Stimulated activated CD8-positive, alpha-beta memory T cell treated with anti-CD3 and anti-CD28 coated beads, Interleukin-4, amount 100 ng/mL, for 4 hours (primary cell): ENCODE data around the gene ZNF10.

Experiments
- DNase-seq, 2 donors: peaks; one replicate each; pipeline ENCODE4 v3.0.0-alpha.2; 2020; ENCODE audit warnings: low read depth in 2 of 2, low spot score in 1 of 2

ZNF10 gene

GRCh38 chr12:133130038-133130807, at the start of gene ZNF10, which contains the start of gene ZNF891:
Gene ZNF10 (plus strand): TSS chr12:133130627. CDS start chr12:133144493, 13,866 bp downstream.
Gene ZNF891 (minus strand): TSS chr12:133130274. CDS start chr12:133121918, 8,356 bp downstream.
- peak; percentile 93 to 94 for DNase-seq

- DNase-seq = no peak
Measured at GRCh38 chr12:133081159-133081780, 49.2 kb upstream of the ZNF10 start.

DNA sequence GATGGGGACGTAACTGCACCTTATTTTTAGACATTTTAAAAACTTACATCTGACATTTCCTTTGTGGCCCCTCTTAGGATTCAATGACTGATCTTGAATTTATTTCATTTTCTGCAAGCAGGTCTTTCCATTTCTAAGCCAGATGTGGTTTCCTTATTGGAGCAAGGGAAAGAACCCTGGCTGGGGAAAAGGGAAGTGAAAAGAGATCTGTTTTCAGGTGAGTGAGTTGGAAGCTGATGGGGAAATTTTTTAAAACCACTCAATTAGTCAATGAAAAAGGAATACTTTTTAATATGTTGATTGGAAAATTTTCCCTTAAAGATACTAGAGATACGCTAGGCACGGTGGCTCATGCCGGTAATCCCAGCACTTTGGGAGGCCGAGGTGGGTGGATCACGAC, 47.1 kb upstream of the ZNF10 start:
- no peak for DNase-seq

GRCh38 chr12:133105620-133106019, 24.8 kb upstream of the ZNF10 start:
- no peak for DNase-seq

- DNase-seq = no peak
Measured at GRCh38 chr12:133106253-133106652, 24.2 kb upstream of the ZNF10 start.

DNA sequence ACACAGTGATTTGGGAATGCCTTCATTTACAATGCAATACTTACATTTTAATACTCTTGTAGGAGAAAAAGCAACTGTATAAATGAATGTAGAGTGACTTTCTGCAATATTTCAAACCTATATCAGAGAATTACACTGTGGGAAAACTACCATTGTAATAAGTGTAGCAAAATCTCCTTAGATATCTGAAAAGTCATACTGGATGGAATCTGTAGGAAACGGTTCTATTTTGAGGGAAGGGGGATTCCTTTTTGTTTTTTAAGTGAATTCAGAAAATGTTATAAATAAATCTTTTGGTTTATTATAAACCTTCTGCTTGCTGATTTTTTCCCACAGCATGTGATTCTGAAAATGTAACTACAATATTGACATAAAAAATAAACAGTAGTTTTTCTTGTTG, 23.3 kb upstream of the ZNF10 start:
- DNase-seq = no peak

- DNase-seq = no peak
Measured at GRCh38 chr12:133108150-133108549, 22.3 kb upstream of the ZNF10 start.

- no peak for DNase-seq
Measured at GRCh38 chr12:133120385-133121191, 9.8 kb upstream of the ZNF10 start.

GRCh38 chr12:133124674-133125073, 5.8 kb upstream of the ZNF10 start:
- no peak for DNase-seq

DNA sequence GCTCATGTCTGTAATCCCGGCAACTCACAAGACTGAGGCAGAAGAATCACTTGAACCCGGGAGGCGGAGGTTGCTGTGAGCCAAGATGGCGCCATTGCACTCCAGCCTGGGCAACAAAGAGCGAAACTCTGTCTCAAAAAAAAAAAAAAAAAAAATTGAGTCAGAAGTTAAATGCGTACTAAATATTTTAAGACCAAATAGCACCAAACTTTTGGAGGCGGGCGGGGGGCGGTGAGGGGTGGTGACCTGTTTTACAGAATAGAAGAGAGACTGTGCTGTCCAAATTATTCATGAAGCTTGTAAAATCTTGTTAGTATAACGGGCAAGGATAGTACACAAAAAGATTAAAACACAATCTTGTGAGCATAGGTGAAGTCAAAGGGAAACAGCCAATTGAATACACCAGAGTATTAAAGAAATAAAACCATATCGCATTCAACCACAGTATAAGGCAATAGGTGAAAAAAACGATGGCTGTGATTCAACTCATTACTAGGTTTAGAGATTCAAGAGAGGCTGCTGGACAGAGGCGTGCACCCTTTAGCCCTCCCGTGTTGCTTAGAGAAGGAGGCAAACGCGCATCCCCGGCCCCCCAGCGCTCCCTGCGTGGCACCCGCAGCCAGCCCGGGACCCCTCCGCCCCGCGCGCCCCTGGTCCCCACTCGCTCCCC, 924 bp upstream of the ZNF10 start:
- DNase-seq = no peak

- DNase-seq = no peak
Measured at GRCh38 chr12:133130808-133131128, 341 bp downstream of the ZNF10 start.

GRCh38 chr12:133135747-133136146, 5.3 kb downstream of the ZNF10 start:
- DNase-seq = no peak

- DNase-seq = no peak
Measured at GRCh38 chr12:133145981-133146380, 15.6 kb downstream of the ZNF10 start.

GRCh38 chr12:133156125-133156690, 25.8 kb downstream of the ZNF10 start:
- no peak for DNase-seq

GRCh38 chr12:133165776-133166175, 35.3 kb downstream of the ZNF10 start:
- DNase-seq = no peak

DNA sequence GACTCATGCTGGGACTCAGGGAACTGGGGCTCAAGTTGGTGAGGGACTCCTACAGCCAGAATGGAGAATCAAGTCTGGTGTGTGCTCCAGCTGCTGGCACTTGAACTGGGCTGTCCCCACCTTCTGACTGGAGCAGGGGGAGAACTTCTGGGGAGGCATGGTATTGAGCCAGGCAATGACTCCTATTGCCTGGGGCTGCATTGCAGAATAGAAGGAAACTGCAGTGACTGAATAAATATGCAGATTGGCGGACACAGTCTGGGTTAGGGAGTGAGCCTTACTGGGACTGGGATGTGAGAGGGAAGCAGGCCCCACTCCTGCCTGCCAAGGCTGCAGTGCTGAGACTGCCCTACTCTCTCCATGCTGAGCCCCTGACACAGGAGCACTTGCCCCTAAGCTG, 42.1 kb downstream of the ZNF10 start:
- DNase-seq = no peak

DNA sequence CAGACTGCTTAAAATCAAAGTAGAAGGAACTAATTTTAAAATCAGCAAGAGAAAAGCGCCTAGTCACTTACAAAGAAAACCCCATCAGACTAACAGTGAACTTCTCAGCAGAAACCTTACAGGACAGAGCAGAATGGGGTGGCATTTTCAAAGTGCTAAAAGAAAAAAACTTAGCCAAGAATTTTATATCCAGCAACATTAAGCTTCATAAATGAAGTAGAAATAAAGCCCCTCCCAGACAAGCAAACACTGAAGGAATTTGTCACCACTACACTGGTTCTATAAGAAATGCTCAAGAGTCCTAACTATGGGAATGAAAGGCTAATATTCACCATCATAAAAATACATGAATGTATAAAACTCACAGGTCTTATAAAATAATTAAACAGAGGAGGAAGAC, 44.5 kb downstream of the ZNF10 start:
- DNase-seq = no peak

DNA sequence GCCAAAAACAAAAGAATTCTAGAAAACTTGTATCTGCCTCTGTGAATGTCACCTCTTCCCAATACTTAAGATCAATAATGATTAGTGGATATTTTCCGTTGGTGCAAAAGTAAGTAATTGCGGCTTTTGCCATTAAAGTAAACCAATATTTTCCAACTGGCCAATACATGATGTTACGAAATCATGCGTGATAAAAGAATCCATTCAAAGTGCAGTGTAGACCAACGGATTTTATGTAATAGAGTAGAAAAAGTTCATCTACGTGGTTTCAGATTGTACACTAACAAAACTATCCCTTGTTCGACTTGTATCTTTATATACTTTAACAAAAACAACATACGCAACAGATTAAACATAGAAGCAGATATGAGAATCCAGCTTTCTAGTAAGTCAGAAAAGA, 50.2 kb downstream of the ZNF10 start:
- DNase-seq = no peak

DNA sequence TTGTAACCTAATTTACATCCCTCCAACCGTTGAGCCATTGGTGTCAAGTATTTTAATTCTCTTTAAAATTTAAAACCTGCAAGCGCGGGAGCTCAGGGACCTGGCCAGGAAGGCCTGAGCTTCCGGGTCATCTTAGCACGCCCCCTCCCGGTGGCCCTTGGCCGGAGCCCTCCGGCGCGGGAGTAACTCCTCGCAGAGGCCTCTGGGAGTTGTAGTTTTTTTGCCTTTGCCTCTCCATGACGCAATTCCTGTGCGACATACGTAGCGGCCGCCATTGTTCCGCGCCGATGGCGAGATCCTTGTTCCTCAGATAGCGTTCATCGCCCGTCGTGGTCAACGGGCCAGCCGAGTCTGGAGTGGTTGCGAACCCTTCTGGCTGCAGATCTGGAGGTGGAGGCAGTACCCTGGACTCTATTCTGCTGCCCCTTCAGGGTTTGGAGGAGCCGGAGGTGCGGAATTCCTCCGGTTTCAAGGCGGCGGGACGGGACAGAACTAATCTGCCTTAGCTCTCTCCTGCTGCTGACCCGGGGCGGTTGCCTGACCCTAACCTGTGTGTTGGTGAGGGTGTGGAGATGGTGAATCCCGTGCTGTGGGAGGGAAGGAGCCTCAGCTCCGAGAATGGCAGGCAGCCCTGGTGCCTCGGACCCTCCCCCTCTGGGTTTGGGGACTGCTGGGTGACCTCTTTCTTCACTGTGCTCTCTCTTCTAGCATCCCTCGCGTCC, 51.0 kb downstream of the ZNF10 start, which contains the start of gene ZNF268:
TSS of gene ZNF268 (plus strand) at position 258 of the 722 bp plus-strand sequence. CDS start 503 bp downstream, outside the sequence.
- DNase-seq = peak; percentile 75 to 82

- no peak for DNase-seq
Measured at GRCh38 chr12:133190176-133190575, 59.7 kb downstream of the ZNF10 start.
